ENCODE data around the gene RUBCN.

The RUBCN gene

GRCh38 chr3:197709135-197709534, 27.6 kb downstream of the RUBCN start:
- TF ChIP-seq, protein P1, sequence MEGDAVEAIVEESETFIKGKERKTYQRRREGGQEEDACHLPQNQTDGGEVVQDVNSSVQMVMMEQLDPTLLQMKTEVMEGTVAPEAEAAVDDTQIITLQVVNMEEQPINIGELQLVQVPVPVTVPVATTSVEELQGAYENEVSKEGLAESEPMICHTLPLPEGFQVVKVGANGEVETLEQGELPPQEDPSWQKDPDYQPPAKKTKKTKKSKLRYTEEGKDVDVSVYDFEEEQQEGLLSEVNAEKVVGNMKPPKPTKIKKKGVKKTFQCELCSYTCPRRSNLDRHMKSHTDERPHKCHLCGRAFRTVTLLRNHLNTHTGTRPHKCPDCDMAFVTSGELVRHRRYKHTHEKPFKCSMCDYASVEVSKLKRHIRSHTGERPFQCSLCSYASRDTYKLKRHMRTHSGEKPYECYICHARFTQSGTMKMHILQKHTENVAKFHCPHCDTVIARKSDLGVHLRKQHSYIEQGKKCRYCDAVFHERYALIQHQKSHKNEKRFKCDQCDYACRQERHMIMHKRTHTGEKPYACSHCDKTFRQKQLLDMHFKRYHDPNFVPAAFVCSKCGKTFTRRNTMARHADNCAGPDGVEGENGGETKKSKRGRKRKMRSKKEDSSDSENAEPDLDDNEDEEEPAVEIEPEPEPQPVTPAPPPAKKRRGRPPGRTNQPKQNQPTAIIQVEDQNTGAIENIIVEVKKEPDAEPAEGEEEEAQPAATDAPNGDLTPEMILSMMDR (IDR thresholded peaks at IDR 0.05; ENCODE audit: low read depth, low read length): no peak
- DNase-seq (ENCODE audit: low read depth in 2 of 2): no peak

DNA sequence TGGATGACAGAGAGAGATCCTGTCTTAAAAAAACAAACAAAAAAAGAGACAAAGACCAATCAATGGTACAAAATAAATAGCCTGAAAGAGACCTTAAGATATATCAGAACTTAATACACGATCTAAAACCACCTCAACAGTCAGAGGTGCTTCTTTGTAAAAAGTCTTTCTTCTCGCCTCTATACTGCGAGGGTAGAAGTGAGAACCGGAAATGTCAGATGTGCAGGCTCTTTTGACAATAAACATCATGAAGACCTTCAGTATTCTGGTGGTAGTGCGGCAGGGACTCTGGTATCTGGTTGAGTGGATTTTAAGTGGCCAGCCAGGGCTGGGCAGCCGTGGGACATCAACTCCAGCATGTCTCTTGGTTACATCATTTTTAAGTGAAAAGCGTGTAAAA, 30.0 kb downstream of the RUBCN start:
- DNase-seq (ENCODE audit: low read depth in 2 of 2): no peak

More at GRCh38 chr3:197709135-197709534, 27.6 kb downstream of the RUBCN start:
- no peak overlapping the region for H3K4me3 ChIP-seq (replicated peaks in 1 of 2; ENCODE audit: low read depth in 2 of 2, low read length in 2 of 2)

DNA sequence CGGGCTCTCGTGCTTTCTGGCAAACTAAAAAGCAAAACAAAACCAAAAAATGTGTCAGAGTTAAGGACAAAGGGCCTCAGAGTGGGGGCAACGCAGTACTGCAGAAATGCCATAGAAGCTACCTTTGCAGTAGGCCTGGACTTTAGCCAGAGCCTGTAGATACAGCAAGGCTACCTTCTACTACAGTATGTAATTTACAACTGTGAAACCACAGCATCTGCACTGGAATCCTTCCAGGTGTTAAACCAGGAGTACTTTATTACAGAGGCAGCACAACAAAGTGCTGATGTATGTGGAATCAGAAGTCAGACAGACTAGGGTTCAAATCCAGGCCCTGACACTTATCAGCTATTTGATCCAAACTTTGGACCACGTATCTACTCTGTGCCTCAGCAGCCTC, 34.9 kb downstream of the RUBCN start:
- TF ChIP-seq, protein P1 (IDR thresholded peaks at IDR 0.05; ENCODE audit: low read depth, low read length): no peak
- no peak overlapping the region for H3K4me3 ChIP-seq (replicated peaks in 1 of 2; ENCODE audit: low read depth in 2 of 2, low read length in 2 of 2)
- no peak for DNase-seq (ENCODE audit: low read depth in 2 of 2)

More for the DNA sequence above, 30.0 kb downstream of the RUBCN start:
- H3K4me3 ChIP-seq (replicated peaks in 1 of 2; ENCODE audit: low read depth in 2 of 2, low read length in 2 of 2): no peak overlapping the region
- TF ChIP-seq, protein P1 (IDR thresholded peaks at IDR 0.05; ENCODE audit: low read depth, low read length): no peak

DNA sequence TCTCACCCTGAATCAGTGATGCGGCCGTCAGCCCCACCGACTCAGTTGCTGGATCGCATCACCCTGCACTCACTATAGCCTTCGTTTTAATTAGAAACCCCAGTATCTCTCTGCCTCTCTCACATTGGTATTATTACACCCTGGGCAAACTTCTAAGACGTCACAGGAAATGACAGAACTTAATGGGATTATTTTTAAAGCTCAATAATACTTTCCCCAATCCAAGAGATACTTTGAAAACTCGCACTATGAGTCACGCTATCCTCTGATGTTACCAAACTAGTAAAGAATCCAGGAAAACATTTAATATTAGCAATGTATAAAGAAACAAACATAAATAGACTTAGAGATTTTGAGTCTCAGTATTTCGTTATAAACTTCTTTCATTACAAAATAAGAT, 36.6 kb downstream of the RUBCN start:
- TF ChIP-seq, protein P1 (IDR thresholded peaks at IDR 0.05; ENCODE audit: low read depth, low read length): no peak
- no peak overlapping the region for H3K4me3 ChIP-seq (replicated peaks in 1 of 2; ENCODE audit: low read depth in 2 of 2, low read length in 2 of 2)
- peak; percentile 12 to 43 for DNase-seq (ENCODE audit: low read depth in 2 of 2)

GRCh38 chr3:197697355-197697754, 39.3 kb downstream of the RUBCN start:
- TF ChIP-seq, protein P1 (IDR thresholded peaks at IDR 0.05; ENCODE audit: low read depth, low read length): no peak
- no peak overlapping the region for H3K4me3 ChIP-seq (replicated peaks in 1 of 2; ENCODE audit: low read depth in 2 of 2, low read length in 2 of 2)
- no peak for DNase-seq (ENCODE audit: low read depth in 2 of 2)

DNA sequence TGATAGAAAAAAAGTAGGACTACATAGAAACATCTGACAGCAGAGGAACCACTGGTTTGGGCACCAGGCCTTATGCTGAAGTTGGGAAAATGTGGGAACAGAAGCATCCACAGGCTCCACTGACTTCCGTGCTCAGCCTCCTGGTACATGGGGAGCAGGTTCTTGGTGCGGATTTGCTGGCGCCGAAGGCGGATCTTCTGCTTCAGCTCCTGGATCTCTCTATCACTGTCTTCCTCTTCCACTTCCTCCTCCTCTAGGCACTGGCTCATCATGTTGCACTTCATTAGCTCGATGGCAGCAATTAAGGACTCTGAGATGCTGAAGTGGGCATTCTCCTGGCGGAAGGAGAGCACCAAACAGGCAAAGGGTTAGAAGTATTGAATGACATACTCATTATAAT, 42.5 kb downstream of the RUBCN start:
- H3K4me3 ChIP-seq (replicated peaks in 1 of 2; ENCODE audit: low read depth in 2 of 2, low read length in 2 of 2): no peak overlapping the region
- no peak for DNase-seq (ENCODE audit: low read depth in 2 of 2)
- TF ChIP-seq, protein P1 (IDR thresholded peaks at IDR 0.05; ENCODE audit: low read depth, low read length): no peak

DNA sequence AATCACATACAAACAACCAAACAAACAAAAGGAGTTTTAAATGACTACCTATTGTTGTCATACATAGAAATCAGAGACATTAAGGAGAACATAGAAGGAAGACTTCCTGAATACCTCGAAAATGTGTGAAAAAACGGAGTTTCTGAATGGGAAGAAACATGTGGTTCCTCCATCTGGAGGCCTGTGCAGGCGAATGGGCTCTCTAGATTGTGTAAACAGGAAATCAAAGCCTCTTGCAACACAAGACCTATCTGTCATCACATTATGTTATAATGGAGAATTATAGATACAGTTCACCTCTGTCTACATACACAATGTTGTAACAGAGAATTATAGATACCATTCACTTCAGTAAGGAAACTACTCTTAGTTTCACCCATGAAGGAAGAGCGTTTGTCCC, 44.1 kb downstream of the RUBCN start:
- TF ChIP-seq, protein P1 (IDR thresholded peaks at IDR 0.05; ENCODE audit: low read depth, low read length): no peak
- peak; percentile 69 to 74 for DNase-seq (ENCODE audit: low read depth in 2 of 2)
- no peak overlapping the region for H3K4me3 ChIP-seq (replicated peaks in 1 of 2; ENCODE audit: low read depth in 2 of 2, low read length in 2 of 2)

Data from cardiac fibroblast (primary cell).